HG02678 (cell line): ENCODE data around the gene MUC13.
A peak's percentile ranks its signal among the peaks of the same experiment; 100 is the strongest.

ENCODE experiments used
- ATAC-seq: cut with Tn5 transposase; IDR thresholded peaks from one replicate; pipeline ENCODE4 v1.9.1; 2021; ENCODE audit warnings: mild to moderate bottlenecking, moderate library complexity; ENCODE audit not compliant: unreplicated experiment

Gene MUC13

DNA sequence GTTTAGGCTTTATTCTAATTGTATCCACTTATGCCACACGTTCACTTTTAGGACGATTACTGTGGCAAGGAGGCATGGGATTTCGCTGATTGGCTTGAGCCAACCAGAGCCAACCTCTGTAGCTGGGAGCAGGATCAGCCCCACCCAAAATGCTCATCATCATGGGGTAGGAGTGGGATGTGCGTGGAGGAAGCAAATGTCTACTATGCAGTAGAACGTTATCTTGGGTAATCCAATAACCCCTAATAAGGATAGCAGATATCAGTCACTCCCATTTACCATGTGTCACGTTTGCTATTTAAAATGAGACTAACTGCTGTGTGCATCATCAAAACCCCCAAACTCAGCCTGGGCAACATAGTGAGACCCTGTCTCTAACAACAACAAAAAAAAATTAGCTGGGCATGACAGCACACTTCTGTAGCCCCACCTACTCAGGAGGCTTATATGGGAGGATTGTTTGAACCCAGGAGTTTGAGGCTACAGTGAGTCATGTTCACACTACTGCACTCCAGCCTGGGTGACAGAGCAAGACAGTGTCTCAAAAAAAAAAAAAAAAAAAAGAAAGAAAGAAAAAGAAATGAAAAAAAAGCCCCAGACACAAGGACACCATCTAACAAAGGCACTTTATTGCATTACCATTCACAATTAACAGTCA is 29.6 kb downstream of the MUC13 start:
- no peak for ATAC-seq

DNA sequence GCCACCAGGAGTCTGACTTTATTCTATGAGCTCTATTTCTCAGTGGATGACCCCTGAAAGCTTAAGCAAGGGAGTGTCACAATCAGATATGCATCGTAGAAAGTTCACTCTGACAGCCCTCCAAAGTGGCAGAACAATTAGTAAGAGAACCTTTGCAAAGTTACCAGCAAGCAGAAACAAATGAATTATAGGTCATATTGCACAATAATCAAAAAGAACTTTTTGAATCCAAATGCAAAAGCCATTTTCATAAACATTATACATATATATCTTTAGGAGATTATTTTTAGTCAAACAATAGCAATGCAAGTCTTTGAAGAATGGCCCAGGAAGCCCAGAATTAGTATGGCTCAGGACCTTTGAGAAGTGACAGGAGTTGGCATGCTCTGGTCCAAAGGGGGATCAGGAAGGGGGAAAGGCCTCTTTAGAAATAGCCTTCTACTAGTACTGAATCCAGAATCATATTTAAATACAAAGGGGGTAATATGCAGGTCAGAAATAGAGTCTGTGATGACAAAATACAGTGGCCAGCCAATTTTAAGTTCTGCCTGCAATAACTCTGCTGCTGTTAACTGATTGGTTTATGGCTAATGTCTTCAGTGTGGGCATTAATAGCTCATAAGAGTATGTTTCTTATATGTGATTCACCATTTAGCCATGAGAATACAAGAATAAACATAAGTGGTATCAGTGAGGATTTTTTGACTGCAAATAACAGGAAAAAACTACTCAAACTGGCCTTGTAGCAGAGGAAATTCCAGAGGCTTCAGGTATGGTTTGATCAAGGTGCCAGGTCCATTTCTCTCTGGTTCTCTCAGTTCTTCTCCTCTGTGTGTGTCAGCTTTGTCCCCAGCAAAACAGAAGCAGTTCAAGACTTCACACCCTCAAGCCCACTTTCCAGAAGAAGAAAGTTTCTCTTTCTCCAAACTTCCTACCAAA is 30.4 kb downstream of the MUC13 start:
- ATAC-seq = no peak

DNA sequence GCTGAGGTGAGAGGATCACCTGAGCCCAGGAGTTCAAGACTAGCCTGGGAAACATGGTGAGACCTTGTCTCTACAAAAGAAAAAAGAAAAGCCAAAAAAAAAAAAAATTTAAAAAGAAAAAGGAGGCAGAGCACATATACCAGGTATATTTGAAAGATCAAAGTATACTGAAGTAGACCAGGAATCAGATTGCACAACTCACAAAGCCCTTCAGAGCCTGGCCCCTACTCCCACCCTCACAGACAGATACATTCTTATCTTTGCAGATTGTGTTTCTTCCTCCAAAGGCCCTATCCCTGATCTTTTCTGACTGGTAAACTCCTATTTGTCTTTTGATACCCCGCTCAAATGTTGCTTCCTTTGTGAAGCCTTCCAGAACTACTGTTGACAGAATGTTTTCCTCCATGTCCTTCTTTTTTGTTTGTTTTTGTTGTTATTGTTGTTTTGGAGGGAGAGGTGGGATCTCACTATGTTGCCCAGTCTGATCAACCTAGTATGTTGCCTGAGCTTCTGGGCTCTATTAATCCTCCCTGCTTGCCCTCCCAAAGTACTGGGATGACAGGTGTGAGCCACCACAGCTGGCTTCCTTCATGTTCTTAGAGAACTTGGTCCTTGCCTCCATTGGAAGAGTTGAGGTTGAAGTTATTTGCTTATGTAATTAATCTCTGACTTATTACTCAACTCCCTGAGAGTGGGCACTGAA is 37.6 kb downstream of the MUC13 start:
- ATAC-seq = no peak

DNA sequence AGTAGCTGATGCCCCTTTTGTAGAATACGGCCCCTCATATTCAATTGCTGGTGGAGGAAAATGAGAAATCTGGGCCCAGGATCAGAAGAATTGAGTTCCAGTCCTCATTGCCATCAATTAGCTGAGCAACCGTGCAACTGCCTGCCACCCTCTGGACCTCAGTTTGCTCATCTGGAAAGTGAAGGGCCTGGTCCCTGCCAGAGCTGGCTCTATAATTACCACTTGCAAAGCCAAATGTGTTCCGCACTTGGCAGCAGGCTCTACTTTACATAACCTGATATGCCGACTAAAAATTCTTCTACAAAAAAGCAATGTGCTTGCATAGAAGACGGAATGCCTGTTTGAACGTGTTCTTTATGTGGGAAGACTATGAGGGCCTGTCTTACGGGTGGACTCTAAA is 38.8 kb downstream of the MUC13 start:
- ATAC-seq = no peak

DNA sequence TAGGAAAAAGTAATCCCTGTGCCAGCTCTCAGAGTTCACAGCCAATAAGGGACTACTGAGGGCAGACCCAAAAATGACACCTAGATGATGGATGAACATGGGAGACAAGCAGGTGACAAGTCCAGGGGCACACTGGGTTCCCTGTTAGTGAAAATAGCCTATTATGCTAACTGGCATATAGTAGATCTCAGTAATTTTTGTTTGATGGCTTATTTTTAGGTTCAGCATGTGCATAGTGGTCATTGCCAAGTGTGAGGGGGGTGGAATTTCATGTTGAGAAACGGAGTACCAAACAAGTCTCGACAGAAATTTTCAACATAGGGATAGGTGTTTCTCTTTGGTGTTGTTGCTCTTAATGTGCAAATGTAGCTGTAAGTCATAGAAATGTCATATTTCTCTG is 41.0 kb downstream of the MUC13 start:
- ATAC-seq = no peak

DNA sequence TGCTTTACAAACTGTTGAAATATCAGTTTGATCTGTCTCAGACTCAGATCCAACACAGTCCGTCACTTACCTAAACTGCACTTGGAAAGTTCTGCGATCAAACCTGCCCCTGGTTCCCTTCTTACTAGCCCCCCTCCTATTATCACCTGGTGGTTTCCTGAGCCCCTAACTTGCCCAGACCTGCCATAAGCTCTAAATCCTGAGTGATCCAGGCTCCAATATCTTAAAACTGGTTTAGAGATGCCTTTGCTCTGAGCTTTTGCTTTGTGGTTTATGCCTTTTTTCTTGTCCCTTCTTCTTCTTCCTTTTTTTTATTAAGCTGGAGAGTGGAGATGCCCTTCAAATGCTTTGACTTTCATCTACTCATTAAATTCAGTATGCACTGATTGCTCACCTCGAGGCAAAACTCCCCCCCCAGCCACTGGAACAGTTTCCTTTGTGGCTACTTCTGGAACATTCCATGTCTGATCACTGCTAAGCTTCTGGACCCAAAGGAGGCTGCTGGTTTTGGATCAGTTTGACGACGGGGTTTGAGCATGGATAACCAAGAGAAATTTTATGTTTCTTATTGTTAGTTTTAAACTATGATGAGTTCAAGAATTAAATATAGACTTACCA is 43.9 kb downstream of the MUC13 start:
- no peak for ATAC-seq

DNA sequence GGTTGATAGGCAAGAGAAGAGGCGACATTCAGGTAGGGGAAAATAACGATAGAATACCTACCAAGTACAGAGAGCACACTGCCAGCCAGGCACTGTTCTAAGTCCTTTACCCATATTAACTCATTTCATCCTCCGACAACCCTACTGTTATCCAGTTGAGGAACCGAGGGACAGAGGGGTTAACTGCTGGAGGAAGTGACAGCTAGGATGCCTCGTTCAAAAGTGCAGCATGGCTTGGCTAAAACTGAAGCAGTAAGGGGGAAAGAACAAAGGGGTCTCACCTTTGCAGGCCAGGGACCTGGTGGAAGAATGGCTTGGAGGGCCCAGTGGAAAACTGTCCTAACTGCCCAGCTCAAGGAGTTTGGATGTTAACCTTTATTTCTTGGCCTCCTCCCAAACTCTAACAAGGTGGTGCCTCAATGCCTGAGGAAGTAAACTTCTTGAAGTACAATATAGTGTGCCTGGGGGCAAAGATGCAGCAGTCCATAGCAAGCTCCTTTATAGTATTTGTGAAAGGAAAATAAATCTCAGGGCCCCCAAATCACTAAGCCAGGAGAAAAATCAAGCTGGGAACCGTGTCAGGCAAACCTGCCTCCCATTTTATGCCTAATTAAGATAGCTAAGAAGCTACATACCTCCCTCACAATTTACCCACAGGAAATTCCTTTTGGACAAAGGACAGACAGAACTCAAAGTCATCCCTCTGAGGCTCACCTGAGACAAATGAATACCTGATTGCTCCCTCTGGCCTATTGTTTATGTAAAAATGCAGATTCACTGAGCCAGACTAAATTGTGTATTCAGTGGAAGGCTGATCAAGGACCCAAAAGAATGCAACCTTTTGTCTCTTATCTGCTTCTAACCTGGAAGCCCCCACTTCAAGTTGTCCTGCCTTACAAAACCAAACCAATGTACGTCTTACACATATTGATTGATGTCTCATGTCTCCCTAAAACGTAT is 45.8 kb downstream of the MUC13 start:
- ATAC-seq = no peak

DNA sequence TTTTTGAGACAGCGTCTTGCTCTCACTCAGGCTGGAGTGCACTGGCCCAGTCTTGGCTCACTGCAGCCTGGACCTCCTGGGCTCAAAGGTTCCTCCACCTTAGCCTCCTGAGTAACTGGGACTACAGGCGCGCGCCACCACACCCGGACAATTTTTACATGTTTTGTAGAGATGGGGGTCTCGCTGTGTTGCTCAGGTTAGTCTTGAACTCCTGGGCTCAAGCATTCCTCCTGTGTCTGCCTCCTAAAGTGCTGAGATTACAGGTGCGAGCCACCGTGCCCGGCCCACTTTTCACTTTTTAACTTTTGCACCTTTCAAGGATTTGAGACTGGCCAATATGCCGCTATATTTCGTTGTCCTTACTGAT is 46.6 kb downstream of the MUC13 start:
- no peak for ATAC-seq

DNA sequence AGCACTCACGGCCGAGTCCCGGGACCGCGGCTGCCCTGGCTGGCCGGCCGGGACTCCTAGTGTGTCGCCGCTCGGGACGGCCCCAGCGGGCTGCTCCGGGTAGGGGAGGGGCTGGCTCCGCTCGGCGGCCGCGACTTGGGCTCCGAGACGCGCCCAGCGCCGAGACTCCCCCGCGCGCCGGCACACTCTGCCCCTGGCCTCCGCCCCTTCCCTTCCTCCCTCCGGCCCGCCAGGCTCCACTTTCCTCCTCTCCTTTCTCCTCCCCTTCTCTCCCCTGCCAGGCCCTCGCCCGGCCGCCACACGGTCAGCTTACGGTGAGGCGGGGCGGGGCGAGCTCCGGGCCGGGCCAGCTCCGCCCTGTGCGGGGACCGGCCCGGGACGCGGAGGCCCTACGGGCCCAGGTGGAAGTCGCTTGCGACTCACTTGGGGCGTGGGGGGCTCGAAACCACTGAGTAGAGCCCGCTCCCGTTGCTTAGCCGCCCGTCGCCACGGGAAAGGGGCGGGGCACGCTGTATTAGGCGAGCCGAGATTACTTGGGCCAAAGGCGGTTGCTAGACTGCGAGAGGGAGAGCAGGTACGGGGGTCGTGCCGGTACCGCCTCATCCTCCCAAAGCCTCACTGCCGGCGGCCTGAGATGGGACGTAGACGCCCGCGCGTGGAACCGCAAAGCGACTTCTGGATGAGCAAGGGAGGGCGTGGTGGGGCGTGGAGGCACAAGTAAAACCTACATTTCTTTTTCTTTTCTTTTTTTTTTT is 47.2 kb downstream of the MUC13 start, which contains the start of gene ITGB5:
ITGB5 (minus strand) TSS at position 189 of the 755 bp plus-strand sequence. CDS start 365 bp downstream, outside the sequence.
- peak; percentile 64 for ATAC-seq

DNA sequence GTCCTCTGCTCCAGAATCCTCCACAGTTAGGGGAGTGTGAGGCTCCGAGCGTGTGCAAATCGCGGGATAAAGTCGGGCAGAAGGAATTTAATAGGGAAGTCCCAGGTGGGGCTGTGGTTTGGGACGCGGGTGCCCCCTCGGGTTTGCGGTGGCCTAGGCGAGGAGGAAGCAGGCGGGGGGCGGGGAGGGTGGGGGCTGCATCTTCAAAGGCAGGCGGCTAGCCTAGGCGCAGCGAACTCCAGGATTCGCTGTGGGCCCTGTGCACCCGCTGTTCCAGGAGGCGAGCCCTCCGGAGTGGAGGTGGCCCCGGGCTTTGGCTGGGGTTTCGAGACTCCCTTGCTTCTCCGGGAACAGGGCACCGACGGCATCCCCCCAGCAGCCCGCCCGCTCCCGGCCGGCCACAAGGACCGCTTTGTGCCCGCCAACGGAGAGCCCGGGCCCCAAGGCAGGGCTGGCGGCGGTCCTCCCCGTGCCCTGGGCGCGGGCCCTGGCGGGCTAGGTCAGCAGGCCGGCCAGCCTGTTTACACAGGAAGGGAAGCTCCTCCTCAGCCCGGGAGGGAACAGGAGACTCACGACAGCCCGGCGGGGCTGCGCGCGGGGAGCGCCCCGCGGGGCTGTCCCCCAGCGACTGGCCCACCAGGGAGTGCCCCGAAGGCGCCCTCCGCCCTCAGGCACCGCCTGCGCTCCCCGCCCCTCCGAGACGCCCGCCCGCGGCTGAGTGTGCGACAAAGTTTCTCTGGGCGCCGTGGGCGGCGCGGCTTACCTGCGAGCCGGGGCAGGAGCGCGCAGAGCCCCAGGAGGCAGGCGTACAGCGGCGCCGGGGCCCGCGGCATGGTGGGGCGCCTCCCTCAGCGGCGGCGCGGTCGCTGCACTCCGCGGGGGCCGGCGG is 48.1 kb downstream of the MUC13 start:
- peak; percentile 59 for ATAC-seq

DNA sequence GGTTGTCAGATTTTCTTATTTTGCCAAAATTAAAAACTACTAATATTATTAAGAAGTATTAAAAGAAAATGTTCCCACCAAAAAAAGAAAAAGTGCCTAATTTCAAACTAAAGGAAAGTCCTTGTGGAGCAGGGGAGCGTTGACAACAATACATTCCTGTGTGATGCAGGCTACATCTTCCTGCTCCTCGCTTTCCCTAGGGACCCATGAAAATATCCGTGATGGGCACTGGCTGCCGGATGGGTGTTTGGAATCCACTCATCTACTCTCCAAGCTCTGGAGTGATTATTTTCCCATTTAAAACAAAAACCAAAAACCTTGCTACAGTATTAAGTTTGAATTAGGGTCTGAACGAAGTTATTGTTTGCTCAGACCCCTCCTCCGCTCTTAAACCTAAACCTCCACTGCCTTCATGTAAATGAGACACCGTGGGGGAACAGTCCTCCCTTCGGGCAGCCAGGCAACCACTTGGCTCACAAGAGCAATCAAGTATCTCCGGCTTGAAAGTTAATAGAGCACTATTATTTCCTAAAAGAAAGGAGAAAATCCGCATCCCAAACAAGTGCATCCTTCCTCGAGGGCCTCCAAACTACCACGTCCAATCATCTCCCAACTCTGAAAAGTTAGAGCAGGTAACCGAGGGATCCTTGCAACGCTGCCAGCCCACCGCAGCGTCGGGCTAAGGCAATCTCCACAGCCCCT is 48.9 kb downstream of the MUC13 start:
- ATAC-seq = no peak

DNA sequence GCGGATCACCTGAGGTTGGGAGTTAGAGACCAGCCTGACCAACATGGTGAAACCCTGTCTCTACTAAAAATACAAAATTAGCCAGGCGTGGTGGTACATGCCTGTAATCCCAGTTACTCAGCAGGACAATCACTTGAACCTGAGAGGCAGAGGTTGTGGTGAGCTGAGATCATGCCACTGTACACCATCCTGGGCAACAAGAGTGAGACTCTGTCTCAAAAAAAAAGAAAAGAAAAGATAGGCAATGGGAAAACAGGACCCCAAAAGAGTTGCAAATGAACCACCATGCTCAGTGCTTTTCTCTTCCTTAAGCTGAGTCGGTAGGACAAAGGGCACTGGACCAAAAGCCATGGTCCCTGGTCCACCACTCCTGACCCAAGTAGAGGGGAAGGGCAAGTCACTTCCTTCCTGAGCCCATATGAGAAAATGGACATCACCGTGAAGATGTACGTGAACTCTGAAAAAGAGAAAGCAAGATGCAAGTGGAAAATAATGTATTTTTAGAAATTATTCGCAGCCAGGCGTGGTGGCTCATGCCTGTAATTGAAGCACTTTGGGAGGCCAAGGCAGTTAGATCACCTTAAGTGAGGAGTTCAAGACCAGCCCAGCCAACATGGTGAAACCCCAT is 50.0 kb downstream of the MUC13 start:
- no peak for ATAC-seq

DNA sequence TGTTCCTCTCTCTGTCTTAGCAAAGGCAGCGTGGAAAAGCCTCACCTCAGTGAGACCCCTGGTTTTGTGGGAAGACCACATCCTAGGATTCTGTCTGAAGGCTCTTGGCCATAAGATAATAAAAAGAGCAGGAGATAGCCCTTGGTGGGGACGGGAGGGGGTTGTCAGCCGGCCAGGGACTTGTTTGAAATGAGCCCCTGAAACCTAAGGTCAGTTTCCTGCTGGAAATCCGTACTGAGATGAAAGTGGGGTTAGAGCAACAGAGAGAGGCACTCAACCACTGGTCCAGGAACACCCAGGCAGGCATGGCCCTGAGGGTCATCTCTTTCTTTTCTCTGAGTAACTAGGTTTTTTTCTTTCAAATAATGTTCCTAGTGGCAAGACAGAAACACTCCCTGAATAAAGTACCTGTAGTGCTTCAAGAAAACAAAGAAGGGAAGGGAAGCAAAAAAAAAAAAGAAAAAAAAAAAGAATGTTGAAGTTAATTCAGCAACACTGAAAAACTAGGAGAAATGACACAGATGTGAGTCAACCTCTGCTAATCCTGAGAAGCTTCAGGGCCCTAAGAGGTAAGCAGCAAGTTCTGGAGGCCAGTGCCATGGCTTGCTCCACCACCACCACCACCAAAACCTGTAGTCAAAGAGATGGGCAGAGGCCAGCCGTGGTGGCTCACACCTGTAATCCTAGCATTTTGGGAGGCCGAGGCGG is 50.6 kb downstream of the MUC13 start:
- ATAC-seq = no peak

DNA sequence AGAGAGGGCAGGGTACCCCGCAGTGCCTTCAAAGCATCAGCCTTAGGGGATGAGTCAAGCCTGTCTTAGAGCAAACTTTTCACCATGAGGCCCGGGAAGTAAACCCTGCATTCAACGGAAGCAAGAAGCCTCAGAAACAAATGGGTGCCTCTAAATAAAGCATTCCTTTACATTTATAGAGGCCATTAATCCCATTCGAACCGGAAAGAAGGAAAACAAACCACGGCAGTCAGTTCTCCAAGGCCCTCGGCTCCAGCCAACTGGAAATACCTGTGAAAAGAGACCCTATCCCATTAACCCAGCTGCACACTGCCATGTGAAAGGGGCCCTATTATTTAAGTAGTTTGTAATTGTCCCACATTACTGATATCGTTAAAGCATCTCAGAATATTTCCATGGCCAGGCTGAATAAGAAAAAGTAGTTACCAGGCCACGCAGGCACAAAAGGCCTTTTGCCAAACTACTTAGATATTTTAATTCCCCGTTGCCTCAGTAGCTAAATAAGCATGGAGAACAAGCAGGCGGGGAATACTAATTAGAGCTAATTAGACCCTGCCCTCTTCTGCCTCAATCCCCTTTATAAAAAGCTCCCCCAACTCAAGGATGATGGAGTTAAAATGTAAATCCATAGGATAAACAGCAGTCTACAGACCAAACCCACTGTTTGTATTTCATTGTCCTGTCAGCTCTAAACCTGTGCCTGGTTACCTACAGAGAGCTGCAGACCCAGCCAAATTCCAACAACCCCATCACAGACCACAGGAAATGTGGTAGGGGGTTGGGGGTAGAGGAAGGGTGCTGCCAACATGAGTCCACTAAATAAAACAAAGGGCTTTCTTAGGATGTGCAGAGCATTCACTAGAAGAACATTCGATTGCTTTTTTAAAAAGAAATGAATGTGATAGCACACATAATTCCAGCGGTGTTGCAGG is 51.5 kb downstream of the MUC13 start:
- ATAC-seq = no peak

DNA sequence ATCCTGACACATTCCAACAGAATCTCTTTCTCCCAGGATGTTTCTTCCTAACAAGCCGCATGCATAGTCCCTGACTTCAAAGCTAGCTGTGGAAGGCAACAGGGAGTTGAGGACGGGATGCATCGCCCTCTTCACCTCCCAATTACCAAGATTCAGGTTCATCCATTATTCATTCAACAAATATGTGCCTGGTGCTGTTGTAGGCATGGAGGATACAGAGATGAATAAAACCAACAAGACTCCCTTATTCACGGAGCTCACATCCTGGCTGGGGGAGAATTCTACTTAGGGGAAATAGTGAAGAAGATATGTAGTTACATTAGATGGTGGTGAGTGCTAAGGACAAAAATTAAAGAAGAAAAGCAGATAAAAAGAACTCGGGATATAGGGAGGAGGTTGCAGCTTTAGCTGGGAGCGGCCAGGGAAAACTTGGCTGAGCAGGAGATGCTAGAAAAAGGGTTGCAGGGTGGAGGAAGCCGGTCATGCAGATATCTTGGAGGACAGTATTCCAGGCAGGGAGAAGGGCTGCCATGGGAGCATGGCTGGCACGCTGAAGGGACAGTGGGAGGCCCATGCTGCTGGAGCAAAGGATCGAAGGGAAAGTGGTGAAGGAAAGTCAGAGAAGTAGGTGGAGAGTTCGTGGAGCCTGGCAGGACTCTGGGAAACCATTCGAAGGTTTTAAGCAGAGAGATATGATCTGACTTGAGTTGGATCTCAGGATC is 52.4 kb downstream of the MUC13 start:
- ATAC-seq = no peak
